ENCODE data around the gene ANKRD65.
"Not testable (repeated sequence)": the region's sequence is repeated elsewhere in the genome, so short reads cannot be mapped to it uniquely, and the experiment has no call there.

- not testable (repeated sequence) for TF ChIP-seq CTCF, POLR2A (IDR thresholded peaks at IDR 0.05)
Observed at GRCh38 chr1:1468196-1468985, 47.3 kb upstream of the ANKRD65 start.

All from lower leg skin (tissue), 3 donors.